WTC11 (cell line): ENCODE data around the gene ADAM17. TPM values are rescaled to one million over a fixed set of nuclear protein-coding genes. Genes with fewer than 3 reads are reported as not detected.

ENCODE experiments used
- ATAC-seq: fragments of 200-7000 bp; cut with Tn5 transposase; 2 replicates; pipeline ENCODE4 v1.10.0; 2021; ENCODE audit warnings: mild to moderate bottlenecking, moderate library complexity
- CTCF ChIA-PET: fragments of 300-600 bp; sonication (Branson Sonifier 250); formaldehyde crosslinking; loops from one replicate; lab custom pipeline; 2021; ENCODE audit warnings: antibody characterized with exemption; lab: Charles Lee
- POLR2A ChIA-PET: fragments of 350-600 bp; sonication (Branson Sonifier 250); formaldehyde crosslinking; loops from one replicate; lab custom pipeline; 2021; ENCODE audit warnings: antibody characterized with exemption; lab: Charles Lee
- DNase-seq: peaks from one replicate; pipeline ENCODE4 v3.0.0; 2021; ENCODE audit warnings: low spot score
- H3K27ac Mint-ChIP-seq: 2 replicates; pipeline ENCODE4 v1.8.0; 2021; ENCODE audit warnings: mixed read lengths
- H3K27me3 Mint-ChIP-seq: 2 replicates; pipeline ENCODE4 v1.8.0; 2021; ENCODE audit warnings: low read depth, mild to moderate bottlenecking, moderate library complexity, mixed read lengths
- H3K36me3 Mint-ChIP-seq: 2 replicates; pipeline ENCODE4 v1.8.0; 2021; ENCODE audit warnings: mixed read lengths
- H3K4me1 Mint-ChIP-seq: 2 replicates; pipeline ENCODE4 v1.8.0; 2022; ENCODE audit warnings: mixed read lengths
- H3K4me3 Mint-ChIP-seq: 2 replicates; pipeline ENCODE4 v1.8.0; 2021; ENCODE audit warnings: mild to moderate bottlenecking, moderate library complexity, mixed read lengths
- H3K9me3 Mint-ChIP-seq: 2 replicates; pipeline ENCODE4 v1.8.0; 2021; ENCODE audit warnings: mixed read lengths
- ATF3 ChIP-seq: sonication (generic); formaldehyde crosslinking; conservative IDR thresholded peaks from 2 replicates; pipeline ENCODE4 v1.8.1; 2022; ENCODE audit warnings: mild to moderate bottlenecking, missing genetic modification reagents
- CBFB ChIP-seq: sonication (generic); formaldehyde crosslinking; IDR thresholded peaks from 2 replicates; pipeline ENCODE4 v1.8.1; 2022; ENCODE audit warnings: mild to moderate bottlenecking, low read depth, missing genetic modification reagents
- E2F4 ChIP-seq: sonication (generic); formaldehyde crosslinking; IDR thresholded peaks from 2 replicates; pipeline ENCODE4 v1.8.1; 2022; ENCODE audit warnings: low read depth, mild to moderate bottlenecking, moderate library complexity, missing genetic modification reagents, borderline replicate concordance
- FOXK1 ChIP-seq: sonication (generic); formaldehyde crosslinking; IDR thresholded peaks from 2 replicates; pipeline ENCODE4 v1.8.0; 2022; ENCODE audit warnings: mild to moderate bottlenecking, moderate library complexity, missing genetic modification reagents
- GRHL2 ChIP-seq: fragments of 250-450 bp; sonication (Bioruptor Pico); IDR thresholded peaks from 2 replicates; pipeline ENCODE4 v1.8.0; 2022; ENCODE audit warnings: mild to moderate bottlenecking, moderate library complexity; ENCODE audit not compliant: insufficient replicate concordance, severe bottlenecking
- JUN ChIP-seq: sonication (generic); formaldehyde crosslinking; IDR thresholded peaks from 2 replicates; pipeline ENCODE4 v1.8.0; 2023; ENCODE audit warnings: mild to moderate bottlenecking, missing genetic modification reagents
- RELA ChIP-seq: sonication (generic); formaldehyde crosslinking; IDR thresholded peaks from 2 replicates; pipeline ENCODE4 v1.8.1; 2022; ENCODE audit warnings: missing genetic modification reagents, mild to moderate bottlenecking, borderline replicate concordance
- SOX15 ChIP-seq: fragments of 250-450 bp; sonication (Bioruptor Pico); IDR thresholded peaks from 2 replicates; pipeline ENCODE4 v1.9.0; 2021; ENCODE audit warnings: mild to moderate bottlenecking
- TEAD1 ChIP-seq: sonication (generic); formaldehyde crosslinking; IDR thresholded peaks from 2 replicates; pipeline ENCODE4 v1.8.0; 2022; ENCODE audit warnings: mild to moderate bottlenecking, missing genetic modification reagents
- ZNF121 ChIP-seq: sonication (generic); formaldehyde crosslinking; IDR thresholded peaks from 2 replicates; pipeline ENCODE4 v1.8.0; 2023; ENCODE audit warnings: missing genetic modification reagents
- ZNF423 ChIP-seq: fragments of 250-450 bp; sonication (Bioruptor Pico); IDR thresholded peaks from 2 replicates; pipeline ENCODE4 v2.1.2; 2022; ENCODE audit warnings: mild to moderate bottlenecking, moderate library complexity
- ZSCAN18 ChIP-seq: fragments of 250-450 bp; sonication (Bioruptor Pico); IDR thresholded peaks from 2 replicates; pipeline ENCODE4 v2.1.2; 2022; ENCODE audit warnings: mild to moderate bottlenecking, moderate library complexity
- total RNA-seq: library from RNA; stranded (reverse); gene quantifications from 3 replicates; pipeline ENCODE4 v1.2.3, GENCODE V29; 2021
- TF ChIP-seq, protein P1 (sequence below): fragments of 250-450 bp; sonication (Bioruptor Pico); IDR thresholded peaks from 2 replicates; pipeline ENCODE4 v1.9.0; 2021; ENCODE audit warnings: mild to moderate bottlenecking
- TF ChIP-seq, protein P2 (sequence below): sonication (generic); formaldehyde crosslinking; IDR thresholded peaks from 2 replicates; pipeline ENCODE4 v1.8.0; 2022; ENCODE audit warnings: mild to moderate bottlenecking, missing genetic modification reagents
- TF ChIP-seq, protein P3 (sequence below): sonication (generic); formaldehyde crosslinking; IDR thresholded peaks from 2 replicates; pipeline ENCODE4 v1.8.1; 2023; ENCODE audit warnings: mild to moderate bottlenecking, missing genetic modification reagents, borderline replicate concordance
- TF ChIP-seq, protein P4 (sequence below): sonication (generic); formaldehyde crosslinking; IDR thresholded peaks from 2 replicates; pipeline ENCODE4 v1.8.1; 2023; ENCODE audit warnings: mild to moderate bottlenecking, moderate library complexity, missing genetic modification reagents
- TF ChIP-seq, protein P5 (sequence below): sonication (generic); formaldehyde crosslinking; IDR thresholded peaks from 2 replicates; pipeline ENCODE4 v1.8.0; 2022; ENCODE audit warnings: mild to moderate bottlenecking, missing genetic modification reagents
- TF ChIP-seq, protein P6 (sequence below): fragments of 250-450 bp; sonication (Bioruptor Pico); IDR thresholded peaks from 2 replicates; pipeline ENCODE4 v1.9.0; 2021; ENCODE audit warnings: mild to moderate bottlenecking
- TF ChIP-seq, protein P7 (sequence below): sonication (generic); formaldehyde crosslinking; IDR thresholded peaks from 2 replicates; pipeline ENCODE4 v1.8.0; 2023; ENCODE audit warnings: missing genetic modification reagents

The ADAM17 gene
- total RNA-seq, 1 experiment from 2014 or later = 25.9 TPM

DNA sequence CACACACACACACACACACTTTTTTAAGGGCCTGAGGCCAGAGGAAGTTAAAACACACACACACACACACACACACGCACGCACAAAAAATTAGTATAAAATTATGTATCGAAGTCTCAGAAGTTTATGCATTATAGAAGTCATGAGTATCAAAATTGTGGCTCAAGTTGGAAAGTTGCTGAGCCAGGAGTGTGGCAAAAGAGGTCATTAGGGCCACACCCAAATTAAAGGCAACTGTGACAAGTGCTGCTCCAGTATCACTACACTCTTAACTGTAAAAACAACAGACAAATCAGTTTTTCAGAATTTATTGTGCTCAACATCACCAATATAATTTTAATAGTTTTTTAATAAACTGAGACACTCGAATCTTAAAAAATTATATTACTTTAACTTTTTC lies 38.3 kb upstream of the ADAM17 start (continued):
- TF ChIP-seq, protein P1, sequence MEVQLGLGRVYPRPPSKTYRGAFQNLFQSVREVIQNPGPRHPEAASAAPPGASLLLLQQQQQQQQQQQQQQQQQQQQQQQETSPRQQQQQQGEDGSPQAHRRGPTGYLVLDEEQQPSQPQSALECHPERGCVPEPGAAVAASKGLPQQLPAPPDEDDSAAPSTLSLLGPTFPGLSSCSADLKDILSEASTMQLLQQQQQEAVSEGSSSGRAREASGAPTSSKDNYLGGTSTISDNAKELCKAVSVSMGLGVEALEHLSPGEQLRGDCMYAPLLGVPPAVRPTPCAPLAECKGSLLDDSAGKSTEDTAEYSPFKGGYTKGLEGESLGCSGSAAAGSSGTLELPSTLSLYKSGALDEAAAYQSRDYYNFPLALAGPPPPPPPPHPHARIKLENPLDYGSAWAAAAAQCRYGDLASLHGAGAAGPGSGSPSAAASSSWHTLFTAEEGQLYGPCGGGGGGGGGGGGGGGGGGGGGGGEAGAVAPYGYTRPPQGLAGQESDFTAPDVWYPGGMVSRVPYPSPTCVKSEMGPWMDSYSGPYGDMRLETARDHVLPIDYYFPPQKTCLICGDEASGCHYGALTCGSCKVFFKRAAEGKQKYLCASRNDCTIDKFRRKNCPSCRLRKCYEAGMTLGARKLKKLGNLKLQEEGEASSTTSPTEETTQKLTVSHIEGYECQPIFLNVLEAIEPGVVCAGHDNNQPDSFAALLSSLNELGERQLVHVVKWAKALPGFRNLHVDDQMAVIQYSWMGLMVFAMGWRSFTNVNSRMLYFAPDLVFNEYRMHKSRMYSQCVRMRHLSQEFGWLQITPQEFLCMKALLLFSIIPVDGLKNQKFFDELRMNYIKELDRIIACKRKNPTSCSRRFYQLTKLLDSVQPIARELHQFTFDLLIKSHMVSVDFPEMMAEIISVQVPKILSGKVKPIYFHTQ (CRISPR knock-in tag) = no peak
- no peak for TF ChIP-seq E2F4 (CRISPR knock-in tag)
- TF ChIP-seq, protein P2, sequence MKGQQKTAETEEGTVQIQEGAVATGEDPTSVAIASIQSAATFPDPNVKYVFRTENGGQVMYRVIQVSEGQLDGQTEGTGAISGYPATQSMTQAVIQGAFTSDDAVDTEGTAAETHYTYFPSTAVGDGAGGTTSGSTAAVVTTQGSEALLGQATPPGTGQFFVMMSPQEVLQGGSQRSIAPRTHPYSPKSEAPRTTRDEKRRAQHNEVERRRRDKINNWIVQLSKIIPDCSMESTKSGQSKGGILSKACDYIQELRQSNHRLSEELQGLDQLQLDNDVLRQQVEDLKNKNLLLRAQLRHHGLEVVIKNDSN (CRISPR knock-in tag) = no peak
- TF ChIP-seq GRHL2 (CRISPR knock-in tag) = no peak
- TF ChIP-seq, protein P3, sequence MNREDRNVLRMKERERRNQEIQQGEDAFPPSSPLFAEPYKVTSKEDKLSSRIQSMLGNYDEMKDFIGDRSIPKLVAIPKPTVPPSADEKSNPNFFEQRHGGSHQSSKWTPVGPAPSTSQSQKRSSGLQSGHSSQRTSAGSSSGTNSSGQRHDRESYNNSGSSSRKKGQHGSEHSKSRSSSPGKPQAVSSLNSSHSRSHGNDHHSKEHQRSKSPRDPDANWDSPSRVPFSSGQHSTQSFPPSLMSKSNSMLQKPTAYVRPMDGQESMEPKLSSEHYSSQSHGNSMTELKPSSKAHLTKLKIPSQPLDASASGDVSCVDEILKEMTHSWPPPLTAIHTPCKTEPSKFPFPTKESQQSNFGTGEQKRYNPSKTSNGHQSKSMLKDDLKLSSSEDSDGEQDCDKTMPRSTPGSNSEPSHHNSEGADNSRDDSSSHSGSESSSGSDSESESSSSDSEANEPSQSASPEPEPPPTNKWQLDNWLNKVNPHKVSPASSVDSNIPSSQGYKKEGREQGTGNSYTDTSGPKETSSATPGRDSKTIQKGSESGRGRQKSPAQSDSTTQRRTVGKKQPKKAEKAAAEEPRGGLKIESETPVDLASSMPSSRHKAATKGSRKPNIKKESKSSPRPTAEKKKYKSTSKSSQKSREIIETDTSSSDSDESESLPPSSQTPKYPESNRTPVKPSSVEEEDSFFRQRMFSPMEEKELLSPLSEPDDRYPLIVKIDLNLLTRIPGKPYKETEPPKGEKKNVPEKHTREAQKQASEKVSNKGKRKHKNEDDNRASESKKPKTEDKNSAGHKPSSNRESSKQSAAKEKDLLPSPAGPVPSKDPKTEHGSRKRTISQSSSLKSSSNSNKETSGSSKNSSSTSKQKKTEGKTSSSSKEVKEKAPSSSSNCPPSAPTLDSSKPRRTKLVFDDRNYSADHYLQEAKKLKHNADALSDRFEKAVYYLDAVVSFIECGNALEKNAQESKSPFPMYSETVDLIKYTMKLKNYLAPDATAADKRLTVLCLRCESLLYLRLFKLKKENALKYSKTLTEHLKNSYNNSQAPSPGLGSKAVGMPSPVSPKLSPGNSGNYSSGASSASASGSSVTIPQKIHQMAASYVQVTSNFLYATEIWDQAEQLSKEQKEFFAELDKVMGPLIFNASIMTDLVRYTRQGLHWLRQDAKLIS (CRISPR knock-in tag) = no peak
- TF ChIP-seq, protein P4, sequence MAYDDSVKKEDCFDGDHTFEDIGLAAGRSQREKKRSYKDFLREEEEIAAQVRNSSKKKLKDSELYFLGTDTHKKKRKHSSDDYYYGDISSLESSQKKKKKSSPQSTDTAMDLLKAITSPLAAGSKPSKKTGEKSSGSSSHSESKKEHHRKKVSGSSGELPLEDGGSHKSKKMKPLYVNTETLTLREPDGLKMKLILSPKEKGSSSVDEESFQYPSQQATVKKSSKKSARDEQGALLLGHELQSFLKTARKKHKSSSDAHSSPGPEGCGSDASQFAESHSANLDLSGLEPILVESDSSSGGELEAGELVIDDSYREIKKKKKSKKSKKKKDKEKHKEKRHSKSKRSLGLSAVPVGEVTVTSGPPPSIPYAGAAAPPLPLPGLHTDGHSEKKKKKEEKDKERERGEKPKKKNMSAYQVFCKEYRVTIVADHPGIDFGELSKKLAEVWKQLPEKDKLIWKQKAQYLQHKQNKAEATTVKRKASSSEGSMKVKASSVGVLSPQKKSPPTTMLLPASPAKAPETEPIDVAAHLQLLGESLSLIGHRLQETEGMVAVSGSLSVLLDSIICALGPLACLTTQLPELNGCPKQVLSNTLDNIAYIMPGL = no peak
- no peak for TF ChIP-seq ATF3 (CRISPR knock-in tag)
- no peak for TF ChIP-seq TEAD1 (CRISPR knock-in tag)
- TF ChIP-seq, protein P5, sequence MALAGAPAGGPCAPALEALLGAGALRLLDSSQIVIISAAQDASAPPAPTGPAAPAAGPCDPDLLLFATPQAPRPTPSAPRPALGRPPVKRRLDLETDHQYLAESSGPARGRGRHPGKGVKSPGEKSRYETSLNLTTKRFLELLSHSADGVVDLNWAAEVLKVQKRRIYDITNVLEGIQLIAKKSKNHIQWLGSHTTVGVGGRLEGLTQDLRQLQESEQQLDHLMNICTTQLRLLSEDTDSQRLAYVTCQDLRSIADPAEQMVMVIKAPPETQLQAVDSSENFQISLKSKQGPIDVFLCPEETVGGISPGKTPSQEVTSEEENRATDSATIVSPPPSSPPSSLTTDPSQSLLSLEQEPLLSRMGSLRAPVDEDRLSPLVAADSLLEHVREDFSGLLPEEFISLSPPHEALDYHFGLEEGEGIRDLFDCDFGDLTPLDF = no peak
- TF ChIP-seq JUN (CRISPR knock-in tag) = no peak
- no peak for TF ChIP-seq RELA (CRISPR knock-in tag)

DNA sequence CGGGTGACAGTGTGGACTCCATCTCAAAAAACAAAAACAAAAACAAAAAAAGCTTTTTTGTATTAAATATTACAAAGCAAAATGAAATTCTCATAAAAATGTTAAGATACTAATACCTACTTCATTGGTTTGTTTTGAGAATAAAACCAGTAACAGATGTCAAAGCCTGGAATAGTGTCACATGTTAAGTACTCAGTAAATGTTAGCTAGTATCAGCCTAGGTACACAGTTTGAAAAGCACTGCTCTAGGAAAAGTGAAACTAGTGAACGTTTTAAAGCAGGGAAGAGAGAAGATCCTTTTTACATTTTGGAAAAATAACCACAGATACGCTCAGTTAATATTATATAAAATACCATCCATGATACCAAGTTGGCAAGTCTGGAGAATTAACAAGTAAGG lies 37.1 kb upstream of the ADAM17 start:
- H3K36me3 Mint-ChIP-seq = peaks cover 22% of the 10 kb centered on the region
- H3K27me3 Mint-ChIP-seq = no peaks in the 10 kb centered on the region
- ChIA-PET POLR2A (no interaction called here), CTCF (interaction anchor here (1.3 kb wide), 1 partner anchor 37 kb away, joined by 3 read pairs; the partner anchor contains the start of gene ADAM17)
- ATAC-seq (no peak), DNase-seq (no peak)
- TF ChIP-seq ZNF121 (CRISPR knock-in tag) (no peak), ZSCAN18 (no peak), FOXK1 (CRISPR knock-in tag) (no peak), SOX15 (CRISPR knock-in tag) (no peak), CBFB (CRISPR knock-in tag) (no peak), ZNF423 (no peak)
- TF ChIP-seq, protein P6, sequence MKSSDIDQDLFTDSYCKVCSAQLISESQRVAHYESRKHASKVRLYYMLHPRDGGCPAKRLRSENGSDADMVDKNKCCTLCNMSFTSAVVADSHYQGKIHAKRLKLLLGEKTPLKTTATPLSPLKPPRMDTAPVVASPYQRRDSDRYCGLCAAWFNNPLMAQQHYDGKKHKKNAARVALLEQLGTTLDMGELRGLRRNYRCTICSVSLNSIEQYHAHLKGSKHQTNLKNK (CRISPR knock-in tag) = no peak
- TF ChIP-seq, protein P7, sequence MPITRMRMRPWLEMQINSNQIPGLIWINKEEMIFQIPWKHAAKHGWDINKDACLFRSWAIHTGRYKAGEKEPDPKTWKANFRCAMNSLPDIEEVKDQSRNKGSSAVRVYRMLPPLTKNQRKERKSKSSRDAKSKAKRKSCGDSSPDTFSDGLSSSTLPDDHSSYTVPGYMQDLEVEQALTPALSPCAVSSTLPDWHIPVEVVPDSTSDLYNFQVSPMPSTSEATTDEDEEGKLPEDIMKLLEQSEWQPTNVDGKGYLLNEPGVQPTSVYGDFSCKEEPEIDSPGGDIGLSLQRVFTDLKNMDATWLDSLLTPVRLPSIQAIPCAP = no peak
- H3K4me1 Mint-ChIP-seq = peaks cover 8% of the 10 kb centered on the region; the same call in 1 of the 2 replicates
- no peaks in the 10 kb centered on the region for H3K9me3 Mint-ChIP-seq
- H3K27ac Mint-ChIP-seq = no peak overlapping the region
- no peak overlapping the region for H3K4me3 Mint-ChIP-seq
